Activated CD8-positive, alpha-beta memory T cell treated with anti-CD3 and anti-CD28 coated beads for 36 hours (primary cell): ENCODE results near the gene VDAC2. TPM values are rescaled to one million over a fixed set of nuclear protein-coding genes. Genes with fewer than 3 reads are reported as not detected.
"Not testable (repeated sequence)": the region's sequence is repeated elsewhere in the genome, so short reads cannot be mapped to it uniquely, and the experiment has no call there.

Experiments used
- CTCF ChIA-PET: fragments of 350-600 bp; sonication (Branson Sonifier 250); formaldehyde crosslinking; loops from one replicate; lab custom pipeline; 2021; ENCODE audit warnings: antibody characterized with exemption; lab: Charles Lee
- POLR2A ChIA-PET: fragments of 350-600 bp; sonication (Branson Sonifier 250); formaldehyde crosslinking; loops from one replicate; lab custom pipeline; 2021; ENCODE audit warnings: antibody characterized with exemption; lab: Charles Lee
- total RNA-seq, 2 experiments: library from RNA; stranded (reverse); gene quantifications; one replicate each; pipeline ENCODE4 v1.2.3, GENCODE V29; 2021

VDAC2 gene
- total RNA-seq = 100 to 1,000 TPM; 263 to 274 TPM

GRCh38 chr10:75210282-75211006 is at the start of gene VDAC2:
TSS of gene VDAC2 (plus strand) at chr10:75210796. CDS start at chr10:75211159, 363 bp downstream.
- POLR2A ChIA-PET = interaction anchor here (0.5 to 3.8 kb wide), 10 partner anchors 12 to 860 kb away, joined by 3 to 39 read pairs (median 9); partner anchors contain the start of genes COMTD1 and SAMD8
- CTCF ChIA-PET = interaction anchor here (0.9 to 4.9 kb wide), 4 partner anchors 13 to 24 kb away, joined by 3 to 35 read pairs (median 15); partner anchors contain the start of gene COMTD1

GRCh38 chr10:75165684-75166622 is 44.6 kb upstream of the VDAC2 start:
- POLR2A ChIA-PET = interaction anchor here (0.7 kb wide), 1 partner anchor 28 kb away, joined by 3 read pairs; no protein-coding TSS in a partner anchor

GRCh38 chr10:75166623-75166972 is 44.0 kb upstream of the VDAC2 start:
- ChIA-PET CTCF (no interaction called here), POLR2A (no interaction called here)

More at GRCh38 chr10:75165684-75166622, 44.6 kb upstream of the VDAC2 start:
- CTCF ChIA-PET = no interaction called here

GRCh38 chr10:75168275-75168674 is 42.3 kb upstream of the VDAC2 start:
- ChIA-PET CTCF (interaction anchor here (0.6 to 0.7 kb wide), 3 partner anchors 37 to 108 kb away, joined by 3 to 4 read pairs (median 3); no protein-coding TSS in a partner anchor), POLR2A (no interaction called here)

- ChIA-PET CTCF (interaction anchor here (1.2 kb wide), 1 partner anchor 65 kb away, joined by 3 read pairs; the partner anchor contains the start of gene COMTD1), POLR2A (no interaction called here)
These were observed 40.4 kb upstream of the VDAC2 start for GRCh38 chr10:75170215-75170614.

GRCh38 chr10:75175046-75175445 is 35.5 kb upstream of the VDAC2 start:
- CTCF ChIA-PET = no interaction called here
- POLR2A ChIA-PET = no interaction called here

- POLR2A ChIA-PET = no interaction called here
- CTCF ChIA-PET = no interaction called here
These were observed 34.5 kb upstream of the VDAC2 start for GRCh38 chr10:75176046-75176445.

- POLR2A ChIA-PET = no interaction called here
- CTCF ChIA-PET = no interaction called here
These were observed 33.9 kb upstream of the VDAC2 start for GRCh38 chr10:75176736-75177135.

GRCh38 chr10:75179657-75180177 is 30.9 kb upstream of the VDAC2 start:
- ChIA-PET POLR2A (interaction anchor here (0.7 to 1.0 kb wide), 2 partner anchors 18 to 30 kb away, joined by 3 to 4 read pairs; no protein-coding TSS in a partner anchor), CTCF (interaction anchor here (0.6 kb wide), 1 partner anchor 61 kb away, joined by 3 read pairs; no protein-coding TSS in a partner anchor)

- ChIA-PET POLR2A (no interaction called here), CTCF (no interaction called here)
These were observed 30.0 kb upstream of the VDAC2 start for GRCh38 chr10:75180592-75180991.

- ChIA-PET CTCF (no interaction called here), POLR2A (no interaction called here)
These were observed 29.5 kb upstream of the VDAC2 start for GRCh38 chr10:75181073-75181472.

- ChIA-PET CTCF (no interaction called here), POLR2A (no interaction called here)
These were observed 24.3 kb upstream of the VDAC2 start for GRCh38 chr10:75186310-75186709.

- ChIA-PET CTCF (interaction anchor here (0.6 to 2.0 kb wide), 13 partner anchors 9 to 77 kb away, joined by 3 to 18 read pairs (median 4); partner anchors contain the start of genes COMTD1 and VDAC2), POLR2A (interaction anchor here (0.6 to 1.4 kb wide), 4 partner anchors 24 to 48 kb away, joined by 3 to 17 read pairs (median 6); partner anchors contain the start of gene COMTD1)
These were observed 22.6 kb upstream of the VDAC2 start for GRCh38 chr10:75187961-75188426.

- CTCF ChIA-PET = interaction anchor here (0.6 to 2.0 kb wide), 12 partner anchors 8 to 78 kb away, joined by 3 to 18 read pairs (median 4); partner anchors contain the start of genes COMTD1 and VDAC2
- POLR2A ChIA-PET = interaction anchor here (1.0 to 1.4 kb wide), 2 partner anchors 23 to 42 kb away, joined by 3 to 6 read pairs; no protein-coding TSS in a partner anchor
These were observed 22.1 kb upstream of the VDAC2 start for GRCh38 chr10:75188522-75188921.

- POLR2A ChIA-PET = no interaction called here
- CTCF ChIA-PET = interaction anchor here (2.0 kb wide), 1 partner anchor 46 kb away, joined by 6 read pairs; the partner anchor contains the start of gene COMTD1
These were observed 21.1 kb upstream of the VDAC2 start for GRCh38 chr10:75189266-75190096.

GRCh38 chr10:75191821-75192568 is 18.6 kb upstream of the VDAC2 start:
- POLR2A ChIA-PET = no interaction called here

GRCh38 chr10:75194625-75195024 is 16.0 kb upstream of the VDAC2 start:
- POLR2A ChIA-PET = not testable (repeated sequence)
- CTCF ChIA-PET = interaction anchor here (0.6 kb wide), 1 partner anchor 114 kb away, joined by 4 read pairs; no protein-coding TSS in a partner anchor

More at GRCh38 chr10:75191821-75192568, 18.6 kb upstream of the VDAC2 start:
- CTCF ChIA-PET = interaction anchor here (1.4 kb wide), 1 partner anchor 11 kb away, joined by 3 read pairs; no protein-coding TSS in a partner anchor
